Adipose tissue (tissue), 3 donors: Measurements from ENCODE around the gene NHSL1. TPM values are rescaled to one million over a fixed set of nuclear protein-coding genes. Genes with fewer than 3 reads are reported as not detected.

Source experiments
- H3K27ac ChIP-seq: one replicate; pipeline ENCODE4 v1.5.1; 2013; ENCODE audit warnings: low read depth, low read length
- WGBS, 3 donors: extraction: QIAGEN DNeasy Blood & Tissue Kit; methylation state at CpG; one replicate each; pipeline ENCODE4 v1.1.7; 2013; 5-methylcytosine and 5-hydroxymethylcytosine counted together
- polyA plus RNA-seq, 3 donors: library from polyadenylated mRNA; stranded (reverse); fragments of 200-250 nt; gene quantifications; one replicate each; pipeline ENCODE4 v1.2.3, GENCODE V29; 2013
- donor health status: healthy with polysubstance abuse.
- donor health status: Bipolar disorder and iron deficiency.
- donor health status: healthy.

NHSL1 gene
- polyA plus RNA-seq, 3 donors, result 1.5 to 2.1 (median 1.9) TPM

GRCh38 chr6:138397128-138398122, 101.9 kb downstream of the NHSL1 start:
- WGBS, 3 donors, result 82 to 86% (median 86%) methylated on average over 8 of the region's 8 CpGs
- H3K27ac ChIP-seq, result no peak overlapping the region

- H3K27ac ChIP-seq, result no peak overlapping the region
- WGBS, 3 donors, result 88 to 97% (median 93%) methylated on average over 5 of the region's 5 CpGs
Measured at GRCh38 chr6:138396709-138397108, 102.6 kb downstream of the NHSL1 start.

DNA sequence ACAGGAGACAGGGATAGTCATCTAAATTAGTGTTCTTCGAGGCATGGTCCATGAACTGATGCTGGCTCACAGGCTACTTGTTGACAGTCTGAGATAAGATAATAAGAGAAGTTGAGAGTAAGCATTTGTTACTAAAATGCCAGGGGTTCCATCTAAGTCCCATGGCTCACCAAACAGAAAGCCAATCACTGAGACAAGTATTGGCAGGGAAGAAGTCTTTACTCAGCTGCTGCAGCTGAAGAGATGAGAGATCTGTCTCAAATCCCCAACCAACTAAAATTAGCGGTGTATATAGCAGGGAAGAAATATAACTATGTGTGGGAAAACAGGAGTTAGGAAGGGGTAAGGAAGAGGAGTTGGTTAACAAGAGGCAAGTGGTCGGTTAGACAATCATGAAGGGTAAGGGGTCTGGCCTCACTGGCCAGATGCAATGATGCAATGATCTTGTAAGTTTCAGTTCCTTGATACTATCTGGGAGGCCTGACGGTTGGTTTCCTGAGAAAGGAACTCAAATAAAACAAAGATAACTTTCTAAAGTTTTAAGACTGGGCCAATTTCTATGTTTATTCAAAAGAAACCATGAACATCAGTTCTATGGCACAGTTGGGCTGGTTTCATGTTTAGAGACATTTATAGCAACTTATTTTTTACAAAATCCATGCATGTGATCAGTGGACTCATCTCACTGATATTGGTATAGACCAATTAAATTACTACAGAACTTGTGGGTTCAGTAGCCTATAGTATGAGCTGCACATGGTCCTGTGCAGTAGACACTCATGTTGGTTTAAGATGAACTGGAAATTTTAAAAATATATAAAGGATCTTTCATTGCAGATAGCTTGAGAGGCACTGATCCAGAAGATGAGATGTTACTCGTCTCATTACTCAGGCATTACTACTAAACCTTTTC, 105.2 kb downstream of the NHSL1 start:
- 70 to 76% (median 71%) methylated on average over 5 of the region's 5 CpGs for WGBS, 3 donors
- no peak overlapping the region for H3K27ac ChIP-seq

- 84 to 89% (median 89%) methylated on average over 5 of the region's 5 CpGs for WGBS, 3 donors
Measured at GRCh38 chr6:138389551-138389950, 109.7 kb downstream of the NHSL1 start.

DNA sequence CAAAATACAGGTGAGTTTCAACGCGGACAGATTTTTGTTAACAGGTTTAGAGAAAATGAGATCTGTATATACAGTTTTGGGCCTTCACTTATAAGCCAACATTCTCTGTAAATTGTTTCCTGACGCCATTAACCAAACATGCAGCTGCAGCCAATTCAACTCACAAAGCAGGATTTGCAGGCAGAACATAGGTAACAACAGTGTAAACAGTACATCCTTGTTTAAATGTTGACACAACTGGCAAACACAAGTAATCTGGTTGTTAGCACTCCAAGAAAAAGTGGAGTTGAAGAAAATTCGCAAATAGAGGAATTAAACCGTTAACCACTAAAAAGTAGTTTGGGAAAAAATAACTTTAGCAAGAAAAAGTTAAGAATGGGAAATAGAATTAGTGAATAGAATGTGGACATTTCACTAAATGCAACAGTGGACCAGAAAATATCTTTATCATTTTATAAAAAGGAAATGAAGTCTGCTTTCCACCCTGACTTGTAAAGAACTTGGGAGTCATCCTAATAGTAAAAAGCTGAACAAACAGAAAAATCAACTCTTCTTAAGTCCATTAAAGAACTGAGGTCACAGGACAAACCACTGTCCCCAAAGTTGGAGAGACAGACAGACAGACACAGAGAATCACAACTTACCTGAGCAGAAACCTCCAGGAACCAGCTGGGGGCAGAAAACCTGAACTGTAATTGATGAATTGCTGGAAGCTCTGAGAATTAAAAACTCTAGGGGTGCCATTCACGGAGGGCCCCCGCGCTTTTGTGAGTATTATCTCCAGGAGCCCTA, 111.5 kb downstream of the NHSL1 start:
- no peak overlapping the region for H3K27ac ChIP-seq
- WGBS, 3 donors, result 55 to 95% (median 92%) methylated on average over 8 of the region's 8 CpGs

More at GRCh38 chr6:138389551-138389950, 109.7 kb downstream of the NHSL1 start:
- H3K27ac ChIP-seq, result no peak overlapping the region

DNA sequence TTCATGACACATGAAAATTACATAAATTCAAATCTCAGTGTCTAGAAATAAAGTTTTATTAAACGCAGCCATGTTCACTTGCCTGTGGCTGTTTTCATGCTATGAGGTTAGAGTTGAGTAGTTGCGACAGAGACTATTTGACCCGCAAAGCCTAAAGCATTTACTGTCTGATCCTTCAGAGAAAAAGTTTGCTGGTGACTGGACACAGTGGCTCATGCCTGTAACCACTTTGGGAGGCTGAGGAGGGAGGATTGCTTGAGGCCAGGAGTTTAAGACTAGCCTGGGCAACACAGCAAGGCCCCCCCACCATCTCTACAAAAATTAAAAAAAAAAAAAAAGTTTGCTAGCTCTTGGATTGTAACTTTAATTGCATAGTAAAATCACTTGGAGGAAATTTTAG, 112.4 kb downstream of the NHSL1 start:
- 88 to 94% (median 90%) methylated on average over 3 of the region's 3 CpGs for WGBS, 3 donors
- no peak overlapping the region for H3K27ac ChIP-seq

GRCh38 chr6:138383776-138384175, 115.5 kb downstream of the NHSL1 start:
- H3K27ac ChIP-seq, result no peak overlapping the region
- WGBS, 3 donors, result 63 to 79% (median 66%) methylated on average over 3 of the region's 3 CpGs

GRCh38 chr6:138382498-138383265, 116.6 kb downstream of the NHSL1 start:
- no peak overlapping the region for H3K27ac ChIP-seq
- 69 to 89% (median 72%) methylated on average over 8 of the region's 8 CpGs for WGBS, 3 donors

DNA sequence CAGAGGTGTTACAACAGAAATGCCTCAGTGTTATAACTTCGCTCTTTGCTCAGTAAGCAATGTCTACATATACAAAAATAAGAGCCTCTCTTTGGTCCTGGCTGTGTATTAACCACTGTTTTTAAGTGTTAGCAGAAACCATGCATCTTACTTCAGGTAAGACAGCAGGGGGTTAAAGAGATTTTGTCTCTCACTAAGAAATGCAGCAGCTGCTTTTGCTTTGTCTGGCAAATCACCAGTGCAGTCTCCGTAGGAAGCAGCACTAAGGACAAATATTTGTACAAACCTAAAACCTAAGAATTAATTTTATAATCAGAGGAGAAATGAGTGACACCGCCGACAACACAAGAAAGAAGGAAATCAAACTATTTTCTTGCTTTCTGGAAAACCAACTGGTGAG, 120.8 kb downstream of the NHSL1 start:
- no peak overlapping the region for H3K27ac ChIP-seq
- WGBS, 3 donors, result 41 to 88% (median 84%) methylated on average over 4 of the region's 4 CpGs

- 84 to 92% (median 87%) methylated on average over 6 of the region's 6 CpGs for WGBS, 3 donors
- H3K27ac ChIP-seq, result no peak within 1 kb of the TSS
Measured at GRCh38 chr6:138377844-138378243, 121.5 kb downstream of the NHSL1 start, which contains the start of gene SMIM28. SMIM28 (plus strand) TSS chr6:138377905; CDS start chr6:138378073, 168 bp downstream.

- H3K27ac ChIP-seq, result no peak overlapping the region
Measured at GRCh38 chr6:138377042-138377441, 122.3 kb downstream of the NHSL1 start.

DNA sequence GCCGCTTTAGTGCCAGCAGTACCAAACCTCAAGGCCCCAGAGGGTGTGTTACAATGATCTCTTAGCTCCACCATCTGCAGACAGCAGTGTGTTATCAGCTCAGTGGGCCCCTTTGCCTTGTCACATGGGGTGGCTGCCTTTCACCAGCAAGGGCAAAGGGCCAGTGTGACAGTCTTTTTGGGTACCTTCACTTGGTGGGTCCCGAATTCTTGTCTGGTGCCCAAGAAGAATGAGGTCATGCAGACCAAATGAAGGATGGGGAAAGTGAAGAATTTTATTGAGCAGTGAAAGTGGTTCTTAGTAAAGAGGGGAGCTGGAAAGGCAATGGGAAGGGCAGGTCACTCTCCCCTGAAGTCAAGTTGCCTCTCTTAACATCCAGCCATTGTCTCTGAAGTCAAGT, 124.5 kb downstream of the NHSL1 start:
- 91 to 94% (median 93%) methylated on average over 2 of the region's 2 CpGs for WGBS, 3 donors

DNA sequence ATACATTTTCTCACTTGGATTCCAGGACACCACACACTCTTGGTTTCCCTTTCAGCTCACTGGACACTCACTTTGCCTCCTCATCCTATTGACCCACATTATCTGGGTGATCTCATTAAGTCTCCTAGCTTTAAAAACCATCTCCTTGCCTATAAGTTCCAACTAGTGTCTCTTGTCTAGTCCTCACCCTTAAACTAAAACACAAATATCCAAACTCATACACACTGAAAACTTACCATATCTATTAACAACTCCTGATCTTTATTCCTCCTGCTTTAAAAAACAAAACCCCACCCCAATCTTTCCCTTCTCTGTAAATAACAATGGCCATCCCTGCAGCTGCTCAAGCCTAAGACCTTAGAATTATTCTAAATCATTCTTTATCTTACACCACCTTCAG, 125.1 kb downstream of the NHSL1 start:
- no peak overlapping the region for H3K27ac ChIP-seq

More for the DNA sequence above, 124.5 kb downstream of the NHSL1 start:
- H3K27ac ChIP-seq, result no peak overlapping the region

- no peak overlapping the region for H3K27ac ChIP-seq
Measured at GRCh38 chr6:138372711-138373463, 126.4 kb downstream of the NHSL1 start.
